Measurements from ENCODE around the gene PRELP.

DNA sequence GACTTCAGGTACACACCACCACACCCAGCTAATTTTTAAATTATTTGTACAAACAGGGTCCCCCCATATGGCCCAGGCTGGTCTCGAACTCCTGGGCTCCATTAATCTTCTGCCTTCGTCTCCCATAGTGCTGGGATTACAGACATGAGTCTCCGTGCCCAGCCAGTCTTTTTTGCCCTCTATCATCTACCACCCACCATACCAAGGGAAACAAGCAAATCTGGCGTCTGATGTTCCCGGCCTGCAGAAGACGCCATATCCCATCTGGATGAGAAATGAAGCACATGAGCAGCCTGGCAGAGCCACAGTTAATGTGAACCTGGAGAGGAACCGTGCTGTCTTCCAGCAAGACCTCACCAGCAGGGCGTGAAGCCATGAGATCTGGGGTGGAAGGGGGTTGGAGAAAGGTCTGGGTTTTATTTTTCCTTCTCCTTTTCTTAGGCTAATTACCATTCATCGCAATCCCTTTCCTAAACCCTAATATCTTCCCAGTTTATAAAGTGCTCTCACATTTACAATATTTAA, 1.8 kb upstream of the PRELP start:
- no peak for TF ChIP-seq POLR2A (IDR thresholded peaks at IDR 0.05; ENCODE audit: extremely low read depth, insufficient read length)
- TF ChIP-seq, protein P1, sequence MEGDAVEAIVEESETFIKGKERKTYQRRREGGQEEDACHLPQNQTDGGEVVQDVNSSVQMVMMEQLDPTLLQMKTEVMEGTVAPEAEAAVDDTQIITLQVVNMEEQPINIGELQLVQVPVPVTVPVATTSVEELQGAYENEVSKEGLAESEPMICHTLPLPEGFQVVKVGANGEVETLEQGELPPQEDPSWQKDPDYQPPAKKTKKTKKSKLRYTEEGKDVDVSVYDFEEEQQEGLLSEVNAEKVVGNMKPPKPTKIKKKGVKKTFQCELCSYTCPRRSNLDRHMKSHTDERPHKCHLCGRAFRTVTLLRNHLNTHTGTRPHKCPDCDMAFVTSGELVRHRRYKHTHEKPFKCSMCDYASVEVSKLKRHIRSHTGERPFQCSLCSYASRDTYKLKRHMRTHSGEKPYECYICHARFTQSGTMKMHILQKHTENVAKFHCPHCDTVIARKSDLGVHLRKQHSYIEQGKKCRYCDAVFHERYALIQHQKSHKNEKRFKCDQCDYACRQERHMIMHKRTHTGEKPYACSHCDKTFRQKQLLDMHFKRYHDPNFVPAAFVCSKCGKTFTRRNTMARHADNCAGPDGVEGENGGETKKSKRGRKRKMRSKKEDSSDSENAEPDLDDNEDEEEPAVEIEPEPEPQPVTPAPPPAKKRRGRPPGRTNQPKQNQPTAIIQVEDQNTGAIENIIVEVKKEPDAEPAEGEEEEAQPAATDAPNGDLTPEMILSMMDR (IDR thresholded peaks at IDR 0.05; ENCODE audit: low read depth, low read length) = no peak

Measured in NB4 (cell line).